Endodermal cell (in vitro differentiated cells): Measurements from ENCODE around the gene PLAC8L1. TPM values are rescaled to one million over a fixed set of nuclear protein-coding genes. Genes with fewer than 3 reads are reported as not detected.

Experiments
- DNase-seq: peaks from one replicate; pipeline ENCODE4 v3.0.0-alpha.2; 2017
- H3K27ac ChIP-seq: 2 replicates; pipeline ENCODE4 v1.5.1; 2013; ENCODE audit warnings: mild to moderate bottlenecking, low read depth, low read length, moderate library complexity
- H3K27me3 ChIP-seq: 2 replicates; pipeline ENCODE4 v1.6.1; 2013; ENCODE audit warnings: mild to moderate bottlenecking, low read length, moderate library complexity; ENCODE audit not compliant: insufficient read depth, control insufficient read depth, poor library complexity, severe bottlenecking
- H3K36me3 ChIP-seq: 2 replicates; pipeline ENCODE4 v1.7.0; 2013; ENCODE audit warnings: mild to moderate bottlenecking, low read length, moderate library complexity; ENCODE audit not compliant: control insufficient read depth, insufficient read depth
- H3K4me1 ChIP-seq: one replicate; pipeline ENCODE4 v1.7.0; 2013; ENCODE audit warnings: low read length; ENCODE audit not compliant: control insufficient read depth, insufficient read depth
- H3K4me3 ChIP-seq: 2 replicates; pipeline ENCODE4 v1.5.1; 2013; ENCODE audit warnings: mild to moderate bottlenecking, low read length, moderate library complexity
- H3K9ac ChIP-seq: 2 replicates; pipeline ENCODE4 v1.6.1; 2013; ENCODE audit warnings: mild to moderate bottlenecking, low read length, moderate library complexity; ENCODE audit not compliant: poor library complexity, severe bottlenecking; ENCODE audit errors: extremely low read depth
- H3K9me3 ChIP-seq: 2 replicates; pipeline ENCODE4 v1.6.1; 2013; ENCODE audit warnings: mild to moderate bottlenecking, low read length, moderate library complexity; ENCODE audit not compliant: control insufficient read depth
- H3K27ac Mint-ChIP-seq: 2 replicates; pipeline ENCODE4 v1.8.0; 2020; ENCODE audit warnings: mixed read lengths
- H3K27me3 Mint-ChIP-seq: 2 replicates; pipeline ENCODE4 v1.8.0; 2021; ENCODE audit warnings: mild to moderate bottlenecking, mixed read lengths; ENCODE audit not compliant: insufficient read depth
- H3K36me3 Mint-ChIP-seq: 2 replicates; pipeline ENCODE4 v1.8.0; 2020; ENCODE audit warnings: low read depth, mixed read lengths
- H3K4me1 Mint-ChIP-seq: 2 replicates; pipeline ENCODE4 v1.8.0; 2020; ENCODE audit warnings: mixed read lengths
- H3K4me3 Mint-ChIP-seq: 2 replicates; pipeline ENCODE4 v1.8.0; 2020; ENCODE audit warnings: mild to moderate bottlenecking, moderate library complexity, mixed read lengths
- H3K9me3 Mint-ChIP-seq: 2 replicates; pipeline ENCODE4 v1.8.0; 2020; ENCODE audit warnings: mild to moderate bottlenecking, mixed read lengths
- WGBS, 2 experiments: methylation state at CpG; one replicate each; pipeline versions ENCODE4 v1.1.5 to v1.1.7; 2013; ENCODE audit warnings: missing lambda C conversion rate in 2 of 2, mixed read lengths in 1 of 2; ENCODE audit not compliant: insufficient coverage in 1 of 2, insufficient read length in 1 of 2; 5-methylcytosine and 5-hydroxymethylcytosine counted together
- total RNA-seq, 2 donors: library from RNA; stranded (reverse); fragmentation: NEBNext Ultra II Directional in 1 of 2; extraction: Animal tissue kit (Norgen Biotek cat#: 25700) in 1 of 2; gene quantifications; 2 replicates in 1 of 2; 3 replicates in 1 of 2; pipeline ENCODE4 v1.2.1, GENCODE V29; 2021
- TF ChIP-seq, protein P1 (sequence below): fragments of 200-600 bp; sonication (generic); conservative IDR thresholded peaks from 2 replicates; pipeline ENCODE4 v1.5.0; 2021; ENCODE audit warnings: antibody characterized with exemption, mild to moderate bottlenecking

The PLAC8L1 gene
- total RNA-seq, 2 donors from 2014 or later = 1.00 to 1.5 TPM

DNA sequence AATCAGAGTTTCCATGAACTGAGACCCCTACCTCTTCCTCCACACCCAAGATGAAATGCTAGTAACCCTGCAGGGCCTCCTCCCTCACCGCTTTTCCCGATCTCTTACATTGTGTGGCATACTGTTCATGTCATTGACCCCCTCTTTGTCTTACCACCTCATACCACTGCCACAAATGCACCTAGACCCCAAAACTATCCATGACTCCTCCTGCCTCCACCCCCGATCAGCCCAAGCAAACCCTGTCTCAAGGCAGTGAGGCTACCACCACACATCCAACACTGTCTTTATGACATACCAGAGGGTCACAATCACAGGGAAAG lies 55.7 kb downstream of the PLAC8L1 start:
- Histone ChIP-seq H3K36me3 (no peaks in the 10 kb centered on the region), H3K4me1 (peaks cover 2% of the 10 kb centered on the region), H3K27ac (no peak overlapping the region), H3K9me3 (no peaks in the 10 kb centered on the region), H3K27me3 (no peaks in the 10 kb centered on the region), H3K4me3 (no peak overlapping the region), H3K9ac (no peak overlapping the region)
- 68 to 77% methylated on average over 3 of the region's 3 CpGs for WGBS, 2 experiments
- no peaks in the 10 kb centered on the region for H3K27me3 Mint-ChIP-seq
- no peaks in the 10 kb centered on the region for H3K4me1 Mint-ChIP-seq
- H3K27ac Mint-ChIP-seq = peak overlapping the region; percentile 57
- H3K36me3 Mint-ChIP-seq = no peaks in the 10 kb centered on the region
- no peaks in the 10 kb centered on the region for H3K9me3 Mint-ChIP-seq
- no peak for DNase-seq
- TF ChIP-seq, protein P1, sequence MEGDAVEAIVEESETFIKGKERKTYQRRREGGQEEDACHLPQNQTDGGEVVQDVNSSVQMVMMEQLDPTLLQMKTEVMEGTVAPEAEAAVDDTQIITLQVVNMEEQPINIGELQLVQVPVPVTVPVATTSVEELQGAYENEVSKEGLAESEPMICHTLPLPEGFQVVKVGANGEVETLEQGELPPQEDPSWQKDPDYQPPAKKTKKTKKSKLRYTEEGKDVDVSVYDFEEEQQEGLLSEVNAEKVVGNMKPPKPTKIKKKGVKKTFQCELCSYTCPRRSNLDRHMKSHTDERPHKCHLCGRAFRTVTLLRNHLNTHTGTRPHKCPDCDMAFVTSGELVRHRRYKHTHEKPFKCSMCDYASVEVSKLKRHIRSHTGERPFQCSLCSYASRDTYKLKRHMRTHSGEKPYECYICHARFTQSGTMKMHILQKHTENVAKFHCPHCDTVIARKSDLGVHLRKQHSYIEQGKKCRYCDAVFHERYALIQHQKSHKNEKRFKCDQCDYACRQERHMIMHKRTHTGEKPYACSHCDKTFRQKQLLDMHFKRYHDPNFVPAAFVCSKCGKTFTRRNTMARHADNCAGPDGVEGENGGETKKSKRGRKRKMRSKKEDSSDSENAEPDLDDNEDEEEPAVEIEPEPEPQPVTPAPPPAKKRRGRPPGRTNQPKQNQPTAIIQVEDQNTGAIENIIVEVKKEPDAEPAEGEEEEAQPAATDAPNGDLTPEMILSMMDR = no peak
- H3K4me3 Mint-ChIP-seq = no peak overlapping the region

DNA sequence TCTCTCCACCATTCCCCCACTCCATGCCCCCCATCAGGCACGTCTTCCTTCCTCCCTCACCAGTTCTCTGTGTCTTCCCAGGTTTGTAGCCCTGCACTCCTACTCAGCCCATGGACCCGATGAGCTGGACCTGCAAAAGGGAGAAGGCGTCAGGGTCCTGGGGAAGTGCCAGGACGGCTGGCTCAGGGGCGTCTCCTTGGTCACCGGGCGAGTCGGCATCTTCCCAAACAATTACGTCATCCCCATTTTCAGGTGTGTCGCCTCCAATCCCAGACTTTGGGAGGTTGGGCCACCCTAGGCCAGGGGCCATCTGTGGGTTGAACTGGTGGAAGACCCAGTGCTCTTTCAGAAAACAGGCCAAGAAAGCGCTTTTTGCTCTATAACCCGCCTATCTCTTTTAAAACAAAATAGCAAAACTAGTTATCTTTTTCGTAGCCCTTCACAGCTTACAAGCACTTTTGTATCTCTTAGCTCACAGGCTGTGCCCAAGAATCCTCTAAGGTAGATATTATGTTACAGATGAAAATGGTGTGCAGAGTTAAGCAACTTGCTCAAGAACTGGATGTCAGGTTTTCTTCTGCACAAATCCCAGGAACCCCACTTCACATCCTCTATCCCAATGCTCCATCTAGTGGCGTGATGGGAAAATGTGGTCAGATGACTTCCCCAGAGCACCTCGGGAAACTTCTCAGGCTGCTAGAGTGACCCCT lies 56.2 kb downstream of the PLAC8L1 start:
- Histone ChIP-seq H3K9ac (no peak overlapping the region), H3K36me3 (no peaks in the 10 kb centered on the region), H3K4me1 (peaks cover 2% of the 10 kb centered on the region), H3K27ac (no peak overlapping the region), H3K9me3 (no peaks in the 10 kb centered on the region), H3K27me3 (no peaks in the 10 kb centered on the region), H3K4me3 (no peak overlapping the region)
- peak; percentile 87 for DNase-seq
- no peaks in the 10 kb centered on the region for H3K27me3 Mint-ChIP-seq
- no peaks in the 10 kb centered on the region for H3K36me3 Mint-ChIP-seq
- 84 to 88% methylated on average over 4 to 15 of the region's 15 CpGs for WGBS, 2 experiments
- no peaks in the 10 kb centered on the region for H3K9me3 Mint-ChIP-seq
- peak overlapping the region; percentile 57 for H3K27ac Mint-ChIP-seq
- no peak overlapping the region for H3K4me3 Mint-ChIP-seq
- TF ChIP-seq, protein P1 = peak; percentile 86
- H3K4me1 Mint-ChIP-seq = no peaks in the 10 kb centered on the region

DNA sequence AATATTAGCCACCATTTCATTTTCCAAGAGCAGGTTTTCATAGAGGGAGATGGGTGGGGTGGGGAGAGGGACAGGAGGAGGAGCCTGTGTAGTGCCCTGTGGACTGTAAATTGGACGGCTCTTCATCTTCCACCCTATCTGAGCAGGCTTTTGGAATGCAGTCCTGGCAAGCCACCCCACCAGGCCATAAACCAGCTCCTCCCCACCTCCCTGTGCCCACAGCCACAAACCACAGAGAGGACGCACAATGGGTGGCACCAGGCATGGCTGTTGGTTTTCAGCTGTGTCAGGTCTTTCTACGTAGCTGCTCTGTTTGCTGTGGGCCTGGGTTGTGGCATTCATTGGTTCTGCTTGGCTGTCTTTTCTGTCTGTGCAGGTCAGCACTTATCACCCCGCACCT lies 58.0 kb downstream of the PLAC8L1 start:
- no peaks in the 10 kb centered on the region for H3K4me1 Mint-ChIP-seq
- no peaks in the 10 kb centered on the region for H3K9me3 Mint-ChIP-seq
- no peak overlapping the region for H3K4me3 ChIP-seq
- no peak overlapping the region for H3K27ac Mint-ChIP-seq
- H3K27ac ChIP-seq = no peak overlapping the region
- no peaks in the 10 kb centered on the region for H3K36me3 Mint-ChIP-seq
- no peaks in the 10 kb centered on the region for H3K27me3 ChIP-seq
- TF ChIP-seq, protein P1 = no peak
- no peaks in the 10 kb centered on the region for H3K36me3 ChIP-seq
- DNase-seq = no peak
- H3K4me3 Mint-ChIP-seq = no peak overlapping the region
- WGBS, 2 experiments = 85 to 97% methylated on average over 3 to 4 of the region's 4 CpGs
- H3K9ac ChIP-seq = no peak overlapping the region
- H3K27me3 Mint-ChIP-seq = no peaks in the 10 kb centered on the region
- peaks cover 2% of the 10 kb centered on the region for H3K4me1 ChIP-seq
- H3K9me3 ChIP-seq = no peaks in the 10 kb centered on the region
